ENCODE measurements around the gene ABHD5. TPM values are rescaled to one million over a fixed set of nuclear protein-coding genes. Genes with fewer than 3 reads are reported as not detected.

The ABHD5 gene
- total RNA-seq, 1 experiment from 2014 or later = 10.5 TPM

DNA sequence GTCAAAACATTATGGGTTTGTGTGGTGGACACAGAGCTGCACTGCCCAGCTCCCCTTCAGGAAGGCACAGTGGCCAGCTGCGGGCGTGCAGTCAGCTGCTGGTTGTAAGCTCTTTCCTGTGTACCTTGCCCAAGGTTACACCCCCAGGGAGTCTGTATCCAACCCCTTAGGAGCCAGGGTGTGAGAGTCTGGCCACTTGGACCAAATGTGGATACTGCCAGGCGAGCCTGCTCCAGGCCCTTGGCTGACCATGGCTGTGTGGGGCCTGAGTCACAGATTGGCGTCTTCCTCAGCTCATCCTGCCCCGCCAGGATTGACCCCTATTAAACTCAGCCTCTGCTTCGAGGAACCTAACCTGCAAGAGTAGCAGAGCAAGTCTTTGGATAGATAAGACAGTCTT lies 56.9 kb downstream of the ABHD5 start:
- in situ Hi-C loops (cut with HindIII; ENCODE audit: low pct_unique_long_range_greater_than_20kb, low sequenced_read_pairs) = no loop called here
- ChIA-PET POLR2A (no interaction called here), CTCF (interaction anchor here (0.6 kb wide), 1 partner anchor 9 kb away, joined by 3 read pairs; no protein-coding TSS in a partner anchor)
- Histone ChIP-seq H3K27ac (ENCODE audit: low read length) (no peak overlapping the region), H3K9me3 (ENCODE audit: control insufficient read depth, insufficient read depth, low read depth, low read length) (no peaks in the 10 kb centered on the region), H3K4me1 (ENCODE audit: control insufficient read depth, insufficient read depth, low read length) (no peaks in the 10 kb centered on the region), H3K27me3 (ENCODE audit: control insufficient read depth, insufficient read depth, low read length) (no peaks in the 10 kb centered on the region), H3K36me3 (ENCODE audit: control insufficient read depth, insufficient read depth, low read length) (no peaks in the 10 kb centered on the region), H3K4me3 (ENCODE audit: low read depth in 2 of 2, low read length in 2 of 2) (no peak overlapping the region)
- ATAC-seq (0 out of 2 replicates have a peak, but pooled peaks have one; percentile 34), DNase-seq (ENCODE audit: low read depth, low spot score) (no peak)
- intact Hi-C loops (cut with micrococcal nuclease; ENCODE audit: unreplicated experiment) = no loop called here
- BruUV-seq (replicated peaks) = no TSS peak
- TF ChIP-seq, protein P1, sequence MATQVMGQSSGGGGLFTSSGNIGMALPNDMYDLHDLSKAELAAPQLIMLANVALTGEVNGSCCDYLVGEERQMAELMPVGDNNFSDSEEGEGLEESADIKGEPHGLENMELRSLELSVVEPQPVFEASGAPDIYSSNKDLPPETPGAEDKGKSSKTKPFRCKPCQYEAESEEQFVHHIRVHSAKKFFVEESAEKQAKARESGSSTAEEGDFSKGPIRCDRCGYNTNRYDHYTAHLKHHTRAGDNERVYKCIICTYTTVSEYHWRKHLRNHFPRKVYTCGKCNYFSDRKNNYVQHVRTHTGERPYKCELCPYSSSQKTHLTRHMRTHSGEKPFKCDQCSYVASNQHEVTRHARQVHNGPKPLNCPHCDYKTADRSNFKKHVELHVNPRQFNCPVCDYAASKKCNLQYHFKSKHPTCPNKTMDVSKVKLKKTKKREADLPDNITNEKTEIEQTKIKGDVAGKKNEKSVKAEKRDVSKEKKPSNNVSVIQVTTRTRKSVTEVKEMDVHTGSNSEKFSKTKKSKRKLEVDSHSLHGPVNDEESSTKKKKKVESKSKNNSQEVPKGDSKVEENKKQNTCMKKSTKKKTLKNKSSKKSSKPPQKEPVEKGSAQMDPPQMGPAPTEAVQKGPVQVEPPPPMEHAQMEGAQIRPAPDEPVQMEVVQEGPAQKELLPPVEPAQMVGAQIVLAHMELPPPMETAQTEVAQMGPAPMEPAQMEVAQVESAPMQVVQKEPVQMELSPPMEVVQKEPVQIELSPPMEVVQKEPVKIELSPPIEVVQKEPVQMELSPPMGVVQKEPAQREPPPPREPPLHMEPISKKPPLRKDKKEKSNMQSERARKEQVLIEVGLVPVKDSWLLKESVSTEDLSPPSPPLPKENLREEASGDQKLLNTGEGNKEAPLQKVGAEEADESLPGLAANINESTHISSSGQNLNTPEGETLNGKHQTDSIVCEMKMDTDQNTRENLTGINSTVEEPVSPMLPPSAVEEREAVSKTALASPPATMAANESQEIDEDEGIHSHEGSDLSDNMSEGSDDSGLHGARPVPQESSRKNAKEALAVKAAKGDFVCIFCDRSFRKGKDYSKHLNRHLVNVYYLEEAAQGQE (IDR thresholded peaks at IDR 0.05; ENCODE audit: insufficient read depth in 1 of 2, low read depth in 2 of 2, low read length in 1 of 2) = no peak
- TF ChIP-seq, protein P2, sequence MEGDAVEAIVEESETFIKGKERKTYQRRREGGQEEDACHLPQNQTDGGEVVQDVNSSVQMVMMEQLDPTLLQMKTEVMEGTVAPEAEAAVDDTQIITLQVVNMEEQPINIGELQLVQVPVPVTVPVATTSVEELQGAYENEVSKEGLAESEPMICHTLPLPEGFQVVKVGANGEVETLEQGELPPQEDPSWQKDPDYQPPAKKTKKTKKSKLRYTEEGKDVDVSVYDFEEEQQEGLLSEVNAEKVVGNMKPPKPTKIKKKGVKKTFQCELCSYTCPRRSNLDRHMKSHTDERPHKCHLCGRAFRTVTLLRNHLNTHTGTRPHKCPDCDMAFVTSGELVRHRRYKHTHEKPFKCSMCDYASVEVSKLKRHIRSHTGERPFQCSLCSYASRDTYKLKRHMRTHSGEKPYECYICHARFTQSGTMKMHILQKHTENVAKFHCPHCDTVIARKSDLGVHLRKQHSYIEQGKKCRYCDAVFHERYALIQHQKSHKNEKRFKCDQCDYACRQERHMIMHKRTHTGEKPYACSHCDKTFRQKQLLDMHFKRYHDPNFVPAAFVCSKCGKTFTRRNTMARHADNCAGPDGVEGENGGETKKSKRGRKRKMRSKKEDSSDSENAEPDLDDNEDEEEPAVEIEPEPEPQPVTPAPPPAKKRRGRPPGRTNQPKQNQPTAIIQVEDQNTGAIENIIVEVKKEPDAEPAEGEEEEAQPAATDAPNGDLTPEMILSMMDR (IDR thresholded peaks at IDR 0.05) = no peak
- TF ChIP-seq POLR2AphosphoS5 (IDR thresholded peaks at IDR 0.05; ENCODE audit: low read depth, low read length) = no peak
- no peak for TF ChIP-seq TCF7L2 (IDR thresholded peaks at IDR 0.05; ENCODE audit: low read depth, low read length)
- no peak for TF ChIP-seq SIN3A (IDR thresholded peaks at IDR 0.05; ENCODE audit: borderline replicate concordance, insufficient read depth, low read depth, low read length)

GRCh38 chr3:43748179-43748578 lies 57.4 kb downstream of the ABHD5 start:
- Histone ChIP-seq H3K4me3 (ENCODE audit: low read depth in 2 of 2, low read length in 2 of 2) (no peak overlapping the region), H3K36me3 (ENCODE audit: control insufficient read depth, insufficient read depth, low read length) (no peaks in the 10 kb centered on the region), H3K27me3 (ENCODE audit: control insufficient read depth, insufficient read depth, low read length) (no peaks in the 10 kb centered on the region), H3K27ac (ENCODE audit: low read length) (no peak overlapping the region), H3K9me3 (ENCODE audit: control insufficient read depth, insufficient read depth, low read depth, low read length) (no peaks in the 10 kb centered on the region), H3K4me1 (ENCODE audit: control insufficient read depth, insufficient read depth, low read length) (no peaks in the 10 kb centered on the region)
- intact Hi-C loops (cut with micrococcal nuclease; ENCODE audit: unreplicated experiment) (no loop called here), in situ Hi-C loops (cut with HindIII; ENCODE audit: low pct_unique_long_range_greater_than_20kb, low sequenced_read_pairs) (no loop called here)
- DNase-seq (ENCODE audit: low read depth, low spot score) (no peak), ATAC-seq (no peak; the same call in 1 of the 2 replicates)
- TF ChIP-seq, protein P2 (IDR thresholded peaks at IDR 0.05) = no peak
- TF ChIP-seq POLR2AphosphoS5 (IDR thresholded peaks at IDR 0.05; ENCODE audit: low read depth, low read length) = no peak
- TF ChIP-seq TCF7L2 (IDR thresholded peaks at IDR 0.05; ENCODE audit: low read depth, low read length) = no peak
- TF ChIP-seq, protein P1 (IDR thresholded peaks at IDR 0.05; ENCODE audit: insufficient read depth in 1 of 2, low read depth in 2 of 2, low read length in 1 of 2) = no peak
- TF ChIP-seq SIN3A (IDR thresholded peaks at IDR 0.05; ENCODE audit: borderline replicate concordance, insufficient read depth, low read depth, low read length) = no peak
- CTCF ChIA-PET = no interaction called here
- POLR2A ChIA-PET = no interaction called here
- BruUV-seq (replicated peaks) = no TSS peak

Measured in Panc1 (cell line).